Measurements from ENCODE around the gene RABL6.
"Not testable (repeated sequence)": the region's sequence is repeated elsewhere in the genome, so short reads cannot be mapped to it uniquely, and the experiment has no call there.

- not testable (repeated sequence) for TF ChIP-seq POLR2AphosphoS5, CTCF, POLR2A, EP300 (IDR thresholded peaks at IDR 0.05)
These were observed 59.2 kb downstream of the RABL6 start for GRCh38 chr9:136866898-136867421.
